H1 (cell line): ENCODE results near the gene DOCK9. TPM values are rescaled to one million over a fixed set of nuclear protein-coding genes. Genes with fewer than 3 reads are reported as not detected.

Source experiments
- CTCF ChIA-PET: fragments of 300-600 bp; sonication (Branson Sonifier 250); formaldehyde crosslinking; loops from one replicate; lab custom pipeline; 2021; ENCODE audit not compliant: partially characterized antibody; lab: Charles Lee
- POLR2A ChIA-PET: fragments of 300-600 bp; sonication (Branson Sonifier 250); formaldehyde crosslinking; loops from one replicate; lab custom pipeline; 2021; ENCODE audit warnings: inconsistent platforms; ENCODE audit not compliant: partially characterized antibody; lab: Charles Lee
- DNase-seq, 2 experiments: peaks; one replicate each; pipeline versions ENCODE4 v3.0.0 to v3.0.0-alpha.2; 2010 to 2022; ENCODE audit warnings: low spot score in 2 of 2, low read depth in 1 of 2, mixed read lengths in 1 of 2
- FAIRE-seq: peaks from 2 replicates; lab custom pipeline; 2011; peaks lifted over from hg19 to GRCh38; lab: Jason Lieb, UNC
- H2AFZ ChIP-seq: 2 replicates; pipeline ENCODE4 v1.8.1; 2012; ENCODE audit warnings: low read length, inconsistent platforms
- H2AK5ac ChIP-seq: 2 replicates; pipeline ENCODE4 v1.6.1; 2013; ENCODE audit warnings: low read depth, low read length
- H2BK120ac ChIP-seq: replicated peaks from 2 replicates; pipeline ENCODE3; 2013; ENCODE audit warnings: low read depth, low read length, inconsistent platforms
- H2BK12ac ChIP-seq: 2 replicates; pipeline ENCODE4 v1.6.1; 2013; ENCODE audit warnings: low read depth, low read length
- H2BK15ac ChIP-seq: 2 replicates; pipeline ENCODE4 v1.6.1; 2013; ENCODE audit warnings: low read length
- H2BK20ac ChIP-seq: 2 replicates; pipeline ENCODE4 v1.6.1; 2013; ENCODE audit warnings: low read length
- H2BK5ac ChIP-seq: 2 replicates; pipeline ENCODE4 v1.6.1; 2013; ENCODE audit warnings: low read depth, low read length
- H3K14ac ChIP-seq: 2 replicates; pipeline ENCODE4 v1.6.1; 2013; ENCODE audit warnings: inconsistent platforms; ENCODE audit not compliant: insufficient read length
- H3K18ac ChIP-seq: 2 replicates; pipeline ENCODE4 v1.6.1; 2013; ENCODE audit warnings: low read length; ENCODE audit errors: extremely low read depth
- H3K23ac ChIP-seq: 2 replicates; pipeline ENCODE4 v1.6.1; 2013; ENCODE audit warnings: inconsistent platforms; ENCODE audit not compliant: insufficient read length
- H3K23me2 ChIP-seq: 2 replicates; pipeline ENCODE4 v1.6.1; 2013; ENCODE audit warnings: low read depth, low read length
- H3K27ac ChIP-seq: 2 replicates; pipeline ENCODE4 v1.6.1; 2011; ENCODE audit warnings: low read depth, low read length, inconsistent platforms
- H3K27me3 ChIP-seq, 4 experiments: replicated peaks in 1 of 4; 1 replicate in 1 of 4; 2 replicates in 3 of 4; pipeline versions ENCODE4 v1.6.1 to v1.8.1; 2011 to 2013; ENCODE audit warnings: low read length in 3 of 4, mild to moderate bottlenecking in 3 of 4, inconsistent platforms in 2 of 4, mixed read lengths in 2 of 4, moderate library complexity in 1 of 4; ENCODE audit not compliant: control insufficient read depth in 3 of 4, insufficient read depth in 3 of 4; ENCODE audit errors: extremely low read depth in 1 of 4
- H3K36me3 ChIP-seq, 4 experiments: 2 replicates each; pipeline versions ENCODE4 v1.6.1 to v1.8.1; 2011 to 2013; ENCODE audit warnings: mild to moderate bottlenecking in 4 of 4, low read length in 3 of 4, moderate library complexity in 2 of 4, control low read depth in 1 of 4, inconsistent platforms in 1 of 4; ENCODE audit not compliant: insufficient read depth in 4 of 4, control insufficient read depth in 2 of 4
- H3K4ac ChIP-seq: replicated peaks from 2 replicates; pipeline ENCODE3; 2013; ENCODE audit warnings: low read length, low read depth, mixed read lengths, inconsistent platforms; ENCODE audit not compliant: insufficient read length
- H3K4me1 ChIP-seq, 4 experiments: replicated peaks in 1 of 4; 1 replicate in 1 of 4; 2 replicates in 3 of 4; pipeline versions ENCODE4 v1.6.1 to v1.8.1; 2011 to 2013; ENCODE audit warnings: low read length in 3 of 4, inconsistent platforms in 2 of 4, mixed read lengths in 1 of 4; ENCODE audit not compliant: insufficient read depth in 4 of 4, control insufficient read depth in 3 of 4
- H3K4me2 ChIP-seq, 2 experiments: 2 replicates each; pipeline versions ENCODE4 v1.6.1 to v1.8.1; 2011 to 2013; ENCODE audit warnings: low read depth in 2 of 2, low read length in 2 of 2, control low read depth in 1 of 2, inconsistent platforms in 1 of 2, mild to moderate bottlenecking in 1 of 2; ENCODE audit not compliant: insufficient read depth in 1 of 2
- H3K4me3 ChIP-seq, 4 experiments: fragments of 200-600, 300-600 bp in 1 of 4; sonication (generic), shearing (Covaris generic), sonication (Bioruptor Twin) in 1 of 4; 2 replicates each; pipeline versions ENCODE4 v1.5.1 to v1.8.1; 2011 to 2016; ENCODE audit warnings: low read length in 4 of 4, low read depth in 3 of 4, control low read depth in 2 of 4, inconsistent platforms in 2 of 4, mild to moderate bottlenecking in 2 of 4, mixed read lengths in 1 of 4, moderate library complexity in 1 of 4; ENCODE audit not compliant: insufficient read depth in 2 of 4; ENCODE audit errors: extremely low read depth in 1 of 4
- H3K56ac ChIP-seq: replicated peaks from 2 replicates; pipeline ENCODE3; 2013; ENCODE audit warnings: low read depth, mild to moderate bottlenecking, mixed read lengths, low read length, inconsistent platforms; ENCODE audit not compliant: insufficient read length
- H3K79me1 ChIP-seq: 2 replicates; pipeline ENCODE4 v1.6.1; 2013; ENCODE audit warnings: low read depth, low read length, control low read depth
- H3K79me2 ChIP-seq, 2 experiments: 2 replicates each; pipeline versions ENCODE4 v1.6.1 to v1.8.1; 2012 to 2013; ENCODE audit warnings: low read length in 2 of 2, mild to moderate bottlenecking in 2 of 2, inconsistent platforms in 1 of 2; ENCODE audit not compliant: insufficient read depth in 2 of 2, control insufficient read depth in 1 of 2
- H3K9ac ChIP-seq, 4 experiments: replicated peaks in 1 of 4; 1 replicate in 1 of 4; 2 replicates in 3 of 4; pipeline versions ENCODE4 v1.6.1 to v1.8.1; 2011 to 2013; ENCODE audit warnings: low read depth in 3 of 4, low read length in 3 of 4, control low read depth in 2 of 4, mild to moderate bottlenecking in 2 of 4, moderate library complexity in 2 of 4, inconsistent platforms in 1 of 4; ENCODE audit errors: extremely low read depth in 1 of 4
- H3K9me3 ChIP-seq, 2 experiments: 2 replicates each; pipeline versions ENCODE4 v1.6.1 to v1.8.1; 2012 to 2013; ENCODE audit warnings: mild to moderate bottlenecking in 2 of 2, moderate library complexity in 2 of 2, control low read depth in 1 of 2, inconsistent platforms in 1 of 2, low read depth in 1 of 2, low read length in 1 of 2, mixed read lengths in 1 of 2; ENCODE audit not compliant: insufficient read depth in 2 of 2
- H4K20me1 ChIP-seq, 2 experiments: replicated peaks in 1 of 2; 2 replicates each; pipeline versions ENCODE3 to v1.8.1; 2011 to 2013; ENCODE audit warnings: inconsistent platforms in 2 of 2, low read length in 2 of 2, mild to moderate bottlenecking in 1 of 2; ENCODE audit not compliant: insufficient read depth in 2 of 2, control insufficient read depth in 1 of 2
- H4K5ac ChIP-seq: 2 replicates; pipeline ENCODE4 v1.6.1; 2013; ENCODE audit warnings: low read length, low read depth, mixed read lengths, inconsistent platforms; ENCODE audit not compliant: insufficient read length
- H4K8ac ChIP-seq: 2 replicates; pipeline ENCODE4 v1.8.0; 2013; ENCODE audit warnings: mild to moderate bottlenecking, moderate library complexity, low read length, inconsistent platforms; ENCODE audit not compliant: insufficient read depth; ENCODE audit errors: extremely low read depth
- H4K91ac ChIP-seq: replicated peaks from 2 replicates; pipeline ENCODE3; 2013; ENCODE audit warnings: low read length, mixed read lengths, inconsistent platforms; ENCODE audit not compliant: insufficient read length
- WGBS, 2 experiments: shearing (Covaris generic) in 1 of 2; methylation state at CpG; one replicate each; pipeline versions ENCODE4 v1.1.6 to v1.1.7; 2013 to 2015; ENCODE audit warnings: low lambda C conversion rate in 2 of 2, mixed read lengths in 2 of 2, inconsistent platforms in 1 of 2, low coverage in 1 of 2, missing lambda C conversion rate in 1 of 2; ENCODE audit not compliant: insufficient replicate concordance in 2 of 2, insufficient coverage in 1 of 2, insufficient read length in 1 of 2; ENCODE audit errors: extremely low coverage in 1 of 2, missing lambda C conversion rate in 1 of 2; 5-methylcytosine and 5-hydroxymethylcytosine counted together
- polyA plus RNA-seq, 7 experiments: library from polyadenylated mRNA; depleted of rRNA in 3 of 7; stranded (reverse) in 5 of 7; unstranded in 2 of 7; fragments of >200 nt in 5 of 7; fragments of 200-250 nt in 2 of 7; gene quantifications; 1 replicate in 5 of 7; 2 replicates in 1 of 7; 4 replicates in 1 of 7; pipeline versions ENCODE4 v1.2.1 to v1.2.3, GENCODE V29; 2011 to 2013; ENCODE audit warnings: missing spikeins in 2 of 7, mixed read lengths in 2 of 7
- total RNA-seq: library from RNA; stranded (reverse); fragmentation: NEBNext Ultra II Directional; extraction: Animal tissue kit (Norgen Biotek cat#: 25700); gene quantifications from 2 replicates; pipeline ENCODE4 v1.2.1, GENCODE V29; 2021

DOCK9 gene
- total and polyA plus RNA-seq, 2 of the 8 experiments (the other 6 are each of a cell fraction or from before 2014, with no cell fraction given), result 21.6 to 31.5 TPM

GRCh38 chr13:98826146-98826545 lies 151.7 kb downstream of the DOCK9 start:
- Histone ChIP-seq H3K36me3 (no peaks in the 10 kb centered on the region), H3K23ac (no peak overlapping the region), H4K20me1 (no peaks in the 10 kb centered on the region), H3K9ac (no peak overlapping the region), H3K79me2 (no peaks in the 10 kb centered on the region), H3K14ac (no peak overlapping the region), H2BK20ac (no peak overlapping the region), H3K27ac (no peak overlapping the region), H2AFZ (no peak overlapping the region), H3K79me1 (no peaks in the 10 kb centered on the region), H3K4me1 (peaks cover 0 to 21% (median 9%) of the 10 kb centered on the region in 4 experiments; a peak in 5 of 7 replicates), H3K56ac (no peak overlapping the region), H4K91ac (no peak overlapping the region), H3K18ac (no peak overlapping the region), H3K23me2 (no peaks in the 10 kb centered on the region), H4K5ac (no peak overlapping the region), H3K4ac (no peak overlapping the region), H3K4me3 (no peak overlapping the region), H2BK5ac (no peak overlapping the region), H3K4me2 (peak overlapping the region; percentile 22 to 27; a peak in 2 of 4 replicates), H2BK12ac (no peak overlapping the region), H2AK5ac (no peak overlapping the region), H2BK120ac (no peak overlapping the region), H3K27me3 (no peaks in the 10 kb centered on the region; a peak in 2 of 7 replicates), H3K9me3 (no peaks in the 10 kb centered on the region), H2BK15ac (no peak overlapping the region), H4K8ac (no peak overlapping the region)
- no peak for FAIRE-seq
- ChIA-PET CTCF (interaction anchor here (0.6 to 4.4 kb wide), 13 partner anchors 9 to 348 kb away, joined by 3 to 59 read pairs (median 4); no protein-coding TSS in a partner anchor), POLR2A (no interaction called here)
- no peak for DNase-seq
- WGBS, 2 experiments, result 42% methylated on average over 6 of the region's 6 CpGs; no CpG with 5 or more reads in 1 of the 2 experiments
